ENCODE measurements around the gene LRCH1.

DNA sequence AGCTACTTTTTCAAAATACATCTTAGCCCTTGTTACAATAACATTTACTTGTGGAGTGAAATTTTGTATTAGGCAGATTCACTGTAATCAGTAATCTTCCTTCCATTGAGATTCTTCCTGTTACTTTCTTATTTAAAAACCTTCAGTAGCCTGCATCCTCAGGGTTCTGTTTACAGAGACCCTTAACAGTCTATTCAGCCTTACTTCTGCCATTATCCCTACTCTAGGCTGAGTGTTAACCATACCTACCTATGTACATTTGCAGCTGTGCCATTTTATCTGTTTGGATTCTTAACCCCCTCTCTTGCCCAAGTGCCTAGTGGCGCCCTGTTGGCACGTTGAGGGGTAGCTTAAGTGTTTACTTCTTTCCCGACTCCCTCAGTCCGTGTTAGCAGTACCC lies 71.9 kb downstream of the LRCH1 start:
- no peak for TF ChIP-seq POLR2A (IDR thresholded peaks at IDR 0.05)
- TF ChIP-seq, protein P1, sequence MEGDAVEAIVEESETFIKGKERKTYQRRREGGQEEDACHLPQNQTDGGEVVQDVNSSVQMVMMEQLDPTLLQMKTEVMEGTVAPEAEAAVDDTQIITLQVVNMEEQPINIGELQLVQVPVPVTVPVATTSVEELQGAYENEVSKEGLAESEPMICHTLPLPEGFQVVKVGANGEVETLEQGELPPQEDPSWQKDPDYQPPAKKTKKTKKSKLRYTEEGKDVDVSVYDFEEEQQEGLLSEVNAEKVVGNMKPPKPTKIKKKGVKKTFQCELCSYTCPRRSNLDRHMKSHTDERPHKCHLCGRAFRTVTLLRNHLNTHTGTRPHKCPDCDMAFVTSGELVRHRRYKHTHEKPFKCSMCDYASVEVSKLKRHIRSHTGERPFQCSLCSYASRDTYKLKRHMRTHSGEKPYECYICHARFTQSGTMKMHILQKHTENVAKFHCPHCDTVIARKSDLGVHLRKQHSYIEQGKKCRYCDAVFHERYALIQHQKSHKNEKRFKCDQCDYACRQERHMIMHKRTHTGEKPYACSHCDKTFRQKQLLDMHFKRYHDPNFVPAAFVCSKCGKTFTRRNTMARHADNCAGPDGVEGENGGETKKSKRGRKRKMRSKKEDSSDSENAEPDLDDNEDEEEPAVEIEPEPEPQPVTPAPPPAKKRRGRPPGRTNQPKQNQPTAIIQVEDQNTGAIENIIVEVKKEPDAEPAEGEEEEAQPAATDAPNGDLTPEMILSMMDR (IDR thresholded peaks at IDR 0.05): no peak
